SK-N-MC (cell line): ENCODE measurements around the gene OARD1.

ENCODE experiments used
- EZH2 ChIP-seq: fragments of 200-600 bp; sonication (generic); IDR thresholded peaks from one replicate; pipeline ENCODE4 v1.6.1; 2017; ENCODE audit warnings: antibody characterized with exemption
- POLR2AphosphoS5 ChIP-seq: IDR thresholded peaks from 2 replicates; pipeline ENCODE4 v1.6.1; 2012; ENCODE audit warnings: mild to moderate bottlenecking, low read depth, low read length, borderline replicate concordance

DNA sequence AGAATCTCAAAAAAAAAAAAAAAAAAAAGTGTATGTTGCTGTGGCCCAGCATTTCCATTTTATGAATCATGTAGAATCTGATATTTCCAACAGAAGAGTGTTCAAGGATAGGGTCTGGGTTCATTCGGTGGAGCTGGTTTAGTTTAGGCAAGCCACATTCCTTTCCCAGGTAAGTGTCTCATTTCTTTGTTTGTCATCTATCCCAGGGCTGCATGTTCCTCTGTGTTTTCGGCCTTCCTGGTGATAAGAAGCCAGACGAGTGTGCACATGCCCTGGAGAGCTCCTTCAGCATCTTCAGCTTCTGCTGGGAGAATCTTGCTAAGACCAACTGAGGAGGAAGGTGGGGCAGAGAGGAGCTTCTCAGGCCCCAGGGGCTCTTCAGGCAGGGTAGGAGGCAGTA, 38.9 kb upstream of the OARD1 start:
- TF ChIP-seq EZH2 (no peak), POLR2AphosphoS5 (no peak)
